A549 (cell line): ENCODE data around the gene SNX11. TPM values are rescaled to one million over a fixed set of nuclear protein-coding genes. Genes with fewer than 3 reads are reported as not detected.

Experiments
- ATAC-seq, 2 experiments: fragments of 200-7000 bp in 1 of 2; fragments of >200 bp in 1 of 2; cut with Nextera tagmentation in 1 of 2; cut with Tn5 transposase in 1 of 2; 3 replicates each; pipeline versions ENCODE4 v1.8.0 to v1.9.1; 2018 to 2020; ENCODE audit warnings: mild to moderate bottlenecking in 1 of 2, moderate library complexity in 1 of 2
- CTCF ChIA-PET: fragments of 300-600 bp; sonication (Branson Sonifier 250); formaldehyde crosslinking; extraction: SDS; loops from one replicate; lab custom pipeline; 2021; ENCODE audit warnings: antibody characterized with exemption, inconsistent platforms; lab: Yijun Ruan, JAX
- POLR2A ChIA-PET: fragments of 350-600 bp; formaldehyde crosslinking; extraction: SDS; loops from one replicate; lab custom pipeline; 2021; ENCODE audit warnings: antibody characterized with exemption, inconsistent platforms; lab: Yijun Ruan, JAX
- DNase-seq, 2 experiments: peaks; one replicate each; pipeline versions ENCODE4 v3.0.0 to v3.0.0-alpha.2; 2011 to 2016; ENCODE audit warnings: low read depth in 1 of 2, low spot score in 1 of 2
- FAIRE-seq: peaks from 2 replicates; lab custom pipeline; 2011; peaks lifted over from hg19 to GRCh38; lab: Jason Lieb, UNC
- H3K27ac ChIP-seq, 2 experiments: fragments of >200 bp; sonication (Bioruptor Twin); formaldehyde crosslinking; 3 replicates each; pipeline ENCODE4 v1.5.1; 2016 to 2017
- H3K4me1 ChIP-seq: fragments of >200 bp; sonication (Bioruptor Twin); formaldehyde crosslinking; 3 replicates; pipeline ENCODE4 v1.6.1; 2016
- H3K4me2 ChIP-seq: fragments of >200 bp; sonication (Bioruptor Twin); formaldehyde crosslinking; 3 replicates; pipeline ENCODE4 v1.6.1; 2016
- H3K4me3 ChIP-seq: fragments of >200 bp; sonication (Bioruptor Twin); formaldehyde crosslinking; 3 replicates; pipeline ENCODE4 v1.5.1; 2016
- H3K9me3 ChIP-seq: fragments of >200 bp; sonication (Bioruptor Twin); formaldehyde crosslinking; 3 replicates; pipeline ENCODE4 v1.6.1; 2016
- BHLHE40 ChIP-seq: IDR thresholded peaks from 2 replicates; pipeline ENCODE4 v1.6.1; 2012; ENCODE audit warnings: low read depth, low read length, inconsistent platforms
- CTCF ChIP-seq: fragments of >200 bp; sonication (Bioruptor Twin); formaldehyde crosslinking; IDR thresholded peaks from 3 replicates; pipeline ENCODE4 v1.5.1; 2016
- E2F6 ChIP-seq: IDR thresholded peaks from 2 replicates; pipeline ENCODE4 v1.6.1; 2012; ENCODE audit warnings: low read depth, borderline replicate concordance
- ESRRA ChIP-seq: fragments of 150-350 bp; IDR thresholded peaks from 2 replicates; pipeline ENCODE4 v1.6.1; 2014; ENCODE audit warnings: mild to moderate bottlenecking, low read length, borderline replicate concordance
- FOXS1 ChIP-seq: fragments of 250-450 bp; sonication (Bioruptor Pico); IDR thresholded peaks from 2 replicates; pipeline ENCODE4 v1.5.0; 2020; ENCODE audit warnings: mild to moderate bottlenecking, moderate library complexity
- HDAC2 ChIP-seq: fragments of 200-600 bp; sonication (generic); IDR thresholded peaks from 2 replicates; pipeline ENCODE4 v1.6.1; 2016
- HOXA7 ChIP-seq: fragments of 250-450 bp; sonication (Bioruptor Pico); IDR thresholded peaks from 2 replicates; pipeline ENCODE4 v1.5.0; 2020; ENCODE audit warnings: mild to moderate bottlenecking, moderate library complexity
- HOXB13 ChIP-seq: fragments of 250-450 bp; sonication (Bioruptor Pico); IDR thresholded peaks from 2 replicates; pipeline ENCODE4 v1.5.0; 2020; ENCODE audit warnings: low read depth, mild to moderate bottlenecking, moderate library complexity
- KDM1A ChIP-seq: fragments of 200-600 bp; sonication (generic); IDR thresholded peaks from 2 replicates; pipeline ENCODE4 v1.6.1; 2016; ENCODE audit warnings: low read depth, mild to moderate bottlenecking
- MAFK ChIP-seq: fragments of 450-650 bp; IDR thresholded peaks from 2 replicates; pipeline ENCODE4 v1.6.1; 2014; ENCODE audit not compliant: partially characterized antibody
- MAX ChIP-seq: IDR thresholded peaks from 2 replicates; pipeline ENCODE4 v1.6.1; 2012
- MAZ ChIP-seq: fragments of 150-350 bp; IDR thresholded peaks from 2 replicates; pipeline ENCODE4 v1.6.1; 2014; ENCODE audit warnings: antibody characterized with exemption, low read depth, low read length, borderline replicate concordance
- MYC ChIP-seq: IDR thresholded peaks from 2 replicates; pipeline ENCODE4 v1.6.1; 2012; ENCODE audit warnings: mild to moderate bottlenecking, inconsistent platforms, low read length, improper control_type of control experiment, borderline replicate concordance
- PBX3 ChIP-seq: IDR thresholded peaks from 2 replicates; pipeline ENCODE4 v1.6.1; 2012
- PHF8 ChIP-seq: fragments of 200-600 bp; sonication (generic); IDR thresholded peaks from 2 replicates; pipeline ENCODE4 v1.6.1; 2016; ENCODE audit warnings: low read depth, mild to moderate bottlenecking, antibody characterized with exemption, moderate library complexity, borderline replicate concordance
- RAD21 ChIP-seq, 2 experiments: fragments of >200 bp in 1 of 2; sonication (Bioruptor Twin) in 1 of 2; formaldehyde crosslinking in 1 of 2; IDR thresholded peaks in 1 of 2; conservative IDR thresholded peaks in 1 of 2; 2 replicates in 1 of 2; 3 replicates in 1 of 2; pipeline ENCODE4 v1.6.1; 2012 to 2018; ENCODE audit warnings: inconsistent platforms in 1 of 2
- RARB ChIP-seq: fragments of 250-450 bp; sonication (Bioruptor Pico); IDR thresholded peaks from 2 replicates; pipeline ENCODE4 v1.8.0; 2021; ENCODE audit warnings: mild to moderate bottlenecking, moderate library complexity
- RCOR1 ChIP-seq: fragments of 150-350 bp; IDR thresholded peaks from 2 replicates; pipeline ENCODE4 v1.6.1; 2014; ENCODE audit warnings: antibody characterized with exemption, low read length, low read depth
- RNF2 ChIP-seq: fragments of 200-600 bp; sonication (generic); IDR thresholded peaks from 2 replicates; pipeline ENCODE4 v1.6.1; 2016; ENCODE audit warnings: low read depth, mild to moderate bottlenecking, antibody characterized with exemption, moderate library complexity, borderline replicate concordance
- ZC3H11A ChIP-seq: fragments of 450-650 bp; IDR thresholded peaks from 2 replicates; pipeline ENCODE4 v1.6.1; 2014; ENCODE audit warnings: antibody characterized with exemption, mild to moderate bottlenecking
- ZNF302 ChIP-seq: fragments of 250-450 bp; sonication (Bioruptor Pico); IDR thresholded peaks from 2 replicates; pipeline ENCODE4 v1.9.0; 2021; ENCODE audit warnings: inconsistent platforms, mild to moderate bottlenecking, moderate library complexity
- WGBS: methylation state at CpG from one replicate; pipeline ENCODE4 v1.1.6; 2017; ENCODE audit errors: missing lambda C conversion rate; 5-methylcytosine and 5-hydroxymethylcytosine counted together
- polyA plus RNA-seq, 4 experiments: library from polyadenylated mRNA; depleted of rRNA in 3 of 4; stranded (reverse); fragments of >200 nt; fragmentation: RNase III in 1 of 4; extraction: RNeasy Plus Mini Kit Qiagen cat#74134 plus additional on column Dnase treatment in 1 of 4; gene quantifications; 2 replicates in 3 of 4; 3 replicates in 1 of 4; pipeline ENCODE4 v1.2.3, GENCODE V29; 2011 to 2017

The SNX11 gene
- polyA plus RNA-seq, 2 of the 4 experiments (the other 2 are of a cell fraction): 22.3 to 28.4 TPM

GRCh38 chr17:48162306-48162934 lies 54.9 kb downstream of the SNX11 start (continued):
- TF ChIP-seq FOXS1 (CRISPR knock-in tag): no peak
- TF ChIP-seq MYC: no peak
- TF ChIP-seq KDM1A: no peak
- no peak for TF ChIP-seq RNF2

GRCh38 chr17:48162946-48163506 lies 55.5 kb downstream of the SNX11 start:
- peaks cover 18% of the 10 kb centered on the region for H3K4me1 ChIP-seq
- ATAC-seq: peak in 1 of 2 experiments; percentile 69; a peak in 2 of 6 replicates
- ChIA-PET POLR2A (interaction anchor here (0.6 kb wide), 1 partner anchor 115 kb away, joined by 3 read pairs; the partner anchor contains the start of gene NFE2L1), CTCF (interaction anchor here (0.7 to 1.5 kb wide), 5 partner anchors 10 to 456 kb away, joined by 3 to 4 read pairs (median 3); no protein-coding TSS in a partner anchor)
- WGBS: 28% methylated on average over 5 of the region's 5 CpGs
- FAIRE-seq: no peak
- no peaks in the 10 kb centered on the region for H3K9me3 ChIP-seq
- peak overlapping the region; percentile 26 to 34; a peak in 2 of 6 replicates for H3K27ac ChIP-seq
- TF ChIP-seq KDM1A: 0 out of 2 replicates have a peak, but pooled peaks have one; percentile 11
- no peak for TF ChIP-seq RARB (CRISPR knock-in tag)
- 0 out of 2 replicates have a peak, but pooled peaks have one; percentile 16 for TF ChIP-seq PBX3
- no peak overlapping the region for H3K4me3 ChIP-seq
- H3K4me2 ChIP-seq: peak overlapping the region; percentile 70
- DNase-seq: peak; percentile 43 to 57

GRCh38 chr17:48163809-48164208 lies 56.2 kb downstream of the SNX11 start:
- H3K4me1 ChIP-seq: peaks cover 18% of the 10 kb centered on the region
- 92% methylated on average over 1 of the region's 1 CpG for WGBS
- no peaks in the 10 kb centered on the region for H3K9me3 ChIP-seq
- POLR2A ChIA-PET: interaction anchor here (0.6 kb wide), 1 partner anchor 115 kb away, joined by 3 read pairs; the partner anchor contains the start of gene NFE2L1
- no peak for DNase-seq
- no peak for ATAC-seq
- no peak overlapping the region for H3K4me2 ChIP-seq
- H3K4me3 ChIP-seq: no peak overlapping the region
- CTCF ChIA-PET: interaction anchor here (0.7 to 1.8 kb wide), 5 partner anchors 10 to 96 kb away, joined by 3 to 7 read pairs (median 3); no protein-coding TSS in a partner anchor
- FAIRE-seq: peak; percentile 39
- H3K27ac ChIP-seq: no peak overlapping the region
- TF ChIP-seq HOXB13 (no peak), MAX (no peak), CTCF (peak; percentile 24; the same call in 1 of the 3 replicates), RAD21 (conservative IDR thresholded peaks at IDR 0.05 in 1 of 2, IDR thresholded peaks at IDR 0.05 in 1 of 2) (0 out of 5 replicates have a peak, but pooled peaks of 1 of the 2 experiments have one; percentile 2), MAZ (no peak), KDM1A (no peak), E2F6 (no peak), PHF8 (no peak), ZNF302 (CRISPR knock-in tag) (no peak), ZC3H11A (no peak), BHLHE40 (no peak), HDAC2 (no peak), RCOR1 (no peak), ESRRA (no peak), HOXA7 (CRISPR knock-in tag) (no peak), MAFK (no peak)
